IPS DF 6.9 (cell line): ENCODE results near the gene PPP4R1.

Source experiments
- DNase-seq: peaks from one replicate; pipeline ENCODE4 v3.0.0-alpha.2; 2013; ENCODE audit warnings: low read depth, low spot score
- H3K27ac ChIP-seq: one replicate; pipeline ENCODE4 v1.5.1; 2013; ENCODE audit warnings: low read length, control low read depth
- H3K27me3 ChIP-seq: 2 replicates; pipeline ENCODE4 v1.6.1; 2013; ENCODE audit warnings: mild to moderate bottlenecking, low read length; ENCODE audit not compliant: control insufficient read depth, insufficient read depth
- H3K36me3 ChIP-seq: 2 replicates; pipeline ENCODE4 v1.6.1; 2013; ENCODE audit warnings: low read length; ENCODE audit not compliant: control insufficient read depth, insufficient read depth
- H3K4me1 ChIP-seq: 2 replicates; pipeline ENCODE4 v1.6.1; 2013; ENCODE audit warnings: low read length; ENCODE audit not compliant: control insufficient read depth, insufficient read depth
- H3K4me3 ChIP-seq: 2 replicates; pipeline ENCODE4 v1.5.1; 2013; ENCODE audit warnings: mild to moderate bottlenecking, low read length
- H3K9me3 ChIP-seq: 2 replicates; pipeline ENCODE4 v1.6.1; 2013; ENCODE audit warnings: low read length, inconsistent platforms; ENCODE audit not compliant: control insufficient read depth, insufficient read depth
- WGBS: extraction: QIAGEN DNeasy Blood & Tissue Kit; methylation state at CpG from one replicate; pipeline ENCODE4 v1.1.7; 2013; ENCODE audit warnings: mixed read lengths, missing lambda C conversion rate; ENCODE audit not compliant: insufficient read length, insufficient coverage; 5-methylcytosine and 5-hydroxymethylcytosine counted together

The PPP4R1 gene

GRCh38 chr18:9594823-9595596 is 19.3 kb downstream of the PPP4R1 start:
- DNase-seq: no peak
- no peak overlapping the region for H3K4me3 ChIP-seq

GRCh38 chr18:9587924-9588323 is 26.4 kb downstream of the PPP4R1 start:
- no peak for DNase-seq
- Histone ChIP-seq H3K4me1 (no peaks in the 10 kb centered on the region), H3K36me3 (no peaks in the 10 kb centered on the region; the same call in 1 of the 2 replicates), H3K27me3 (no peaks in the 10 kb centered on the region), H3K4me3 (no peak overlapping the region), H3K27ac (no peak overlapping the region), H3K9me3 (no peaks in the 10 kb centered on the region)
- no CpG with 5 or more reads among the region's 4 CpGs for WGBS

More at GRCh38 chr18:9594823-9595596, 19.3 kb downstream of the PPP4R1 start:
- H3K9me3 ChIP-seq: no peaks in the 10 kb centered on the region
- no peaks in the 10 kb centered on the region for H3K27me3 ChIP-seq
- H3K27ac ChIP-seq: no peak overlapping the region
- WGBS: no CpG with 5 or more reads among the region's 1 CpG
- H3K4me1 ChIP-seq: no peaks in the 10 kb centered on the region
- no peaks in the 10 kb centered on the region for H3K36me3 ChIP-seq

- DNase-seq: no peak
- Histone ChIP-seq H3K36me3 (no peaks in the 10 kb centered on the region; the same call in 1 of the 2 replicates), H3K4me1 (no peaks in the 10 kb centered on the region), H3K9me3 (no peaks in the 10 kb centered on the region), H3K27me3 (no peaks in the 10 kb centered on the region), H3K4me3 (no peak overlapping the region), H3K27ac (no peak overlapping the region)
- WGBS: no CpG with 5 or more reads among the region's 3 CpGs
Measured at GRCh38 chr18:9586814-9587213, 27.5 kb downstream of the PPP4R1 start.

- H3K4me1 ChIP-seq: no peaks in the 10 kb centered on the region
- no CpG with 5 or more reads among the region's 7 CpGs for WGBS
- H3K4me3 ChIP-seq: no peak overlapping the region
- H3K27ac ChIP-seq: no peak overlapping the region
- no peaks in the 10 kb centered on the region for H3K27me3 ChIP-seq
- H3K9me3 ChIP-seq: no peaks in the 10 kb centered on the region
- no peak for DNase-seq
- no peaks in the 10 kb centered on the region for H3K36me3 ChIP-seq
Measured at GRCh38 chr18:9581667-9582066, 32.7 kb downstream of the PPP4R1 start.

GRCh38 chr18:9578306-9578705 is 36.1 kb downstream of the PPP4R1 start:
- no peaks in the 10 kb centered on the region for H3K9me3 ChIP-seq
- H3K27ac ChIP-seq: no peak overlapping the region
- DNase-seq: no peak
- H3K4me3 ChIP-seq: no peak overlapping the region
- peaks cover 2% of the 10 kb centered on the region; the same call in 1 of the 2 replicates for H3K4me1 ChIP-seq
- no peaks in the 10 kb centered on the region for H3K27me3 ChIP-seq
- no peaks in the 10 kb centered on the region for H3K36me3 ChIP-seq

- no CpG with 5 or more reads among the region's 9 CpGs for WGBS
- H3K36me3 ChIP-seq: no peaks in the 10 kb centered on the region
- DNase-seq: no peak
Measured at GRCh38 chr18:9577361-9577760, 37.0 kb downstream of the PPP4R1 start.

GRCh38 chr18:9575558-9575957 is 38.8 kb downstream of the PPP4R1 start:
- Histone ChIP-seq H3K27ac (no peak overlapping the region), H3K9me3 (no peaks in the 10 kb centered on the region), H3K4me3 (no peak overlapping the region), H3K27me3 (no peaks in the 10 kb centered on the region), H3K36me3 (no peaks in the 10 kb centered on the region), H3K4me1 (peaks cover 2% of the 10 kb centered on the region; the same call in 1 of the 2 replicates)
- DNase-seq: peak; percentile 20
- no CpG with 5 or more reads among the region's 5 CpGs for WGBS

More at GRCh38 chr18:9577361-9577760, 37.0 kb downstream of the PPP4R1 start:
- H3K27ac ChIP-seq: no peak overlapping the region
- H3K27me3 ChIP-seq: no peaks in the 10 kb centered on the region
- no peaks in the 10 kb centered on the region for H3K9me3 ChIP-seq
- no peak overlapping the region for H3K4me3 ChIP-seq
- H3K4me1 ChIP-seq: peaks cover 2% of the 10 kb centered on the region; the same call in 1 of the 2 replicates

- Histone ChIP-seq H3K36me3 (no peaks in the 10 kb centered on the region; the same call in 1 of the 2 replicates), H3K9me3 (no peaks in the 10 kb centered on the region), H3K4me1 (peaks cover 2% of the 10 kb centered on the region; the same call in 1 of the 2 replicates), H3K4me3 (no peak overlapping the region), H3K27ac (no peak overlapping the region), H3K27me3 (no peaks in the 10 kb centered on the region)
- DNase-seq: no peak
- WGBS: no CpG with 5 or more reads among the region's 7 CpGs
Measured at GRCh38 chr18:9574473-9575115, 39.8 kb downstream of the PPP4R1 start.

GRCh38 chr18:9571546-9571945 is 42.8 kb downstream of the PPP4R1 start:
- no peak for DNase-seq
- Histone ChIP-seq H3K36me3 (no peaks in the 10 kb centered on the region; the same call in 1 of the 2 replicates), H3K27me3 (no peaks in the 10 kb centered on the region), H3K4me1 (peaks cover 2% of the 10 kb centered on the region; the same call in 1 of the 2 replicates), H3K27ac (no peak overlapping the region), H3K4me3 (no peak overlapping the region), H3K9me3 (no peaks in the 10 kb centered on the region)
- no CpG with 5 or more reads among the region's 3 CpGs for WGBS

- DNase-seq: no peak
- Histone ChIP-seq H3K27me3 (no peaks in the 10 kb centered on the region), H3K27ac (no peak overlapping the region), H3K4me1 (peaks cover 2% of the 10 kb centered on the region; the same call in 1 of the 2 replicates), H3K36me3 (peaks cover 4% of the 10 kb centered on the region; the same call in 1 of the 2 replicates), H3K4me3 (no peak overlapping the region), H3K9me3 (no peaks in the 10 kb centered on the region)
- no CpG with 5 or more reads among the region's 3 CpGs for WGBS
Measured at GRCh38 chr18:9570255-9570654, 44.1 kb downstream of the PPP4R1 start.
